HG03520 (cell line): ENCODE data around the gene ABHD8.

ENCODE experiments used
- ATAC-seq: cut with Tn5 transposase; IDR thresholded peaks from one replicate; pipeline ENCODE4 v1.9.1; 2021; ENCODE audit warnings: mild to moderate bottlenecking, moderate library complexity; ENCODE audit not compliant: unreplicated experiment

Gene ABHD8

DNA sequence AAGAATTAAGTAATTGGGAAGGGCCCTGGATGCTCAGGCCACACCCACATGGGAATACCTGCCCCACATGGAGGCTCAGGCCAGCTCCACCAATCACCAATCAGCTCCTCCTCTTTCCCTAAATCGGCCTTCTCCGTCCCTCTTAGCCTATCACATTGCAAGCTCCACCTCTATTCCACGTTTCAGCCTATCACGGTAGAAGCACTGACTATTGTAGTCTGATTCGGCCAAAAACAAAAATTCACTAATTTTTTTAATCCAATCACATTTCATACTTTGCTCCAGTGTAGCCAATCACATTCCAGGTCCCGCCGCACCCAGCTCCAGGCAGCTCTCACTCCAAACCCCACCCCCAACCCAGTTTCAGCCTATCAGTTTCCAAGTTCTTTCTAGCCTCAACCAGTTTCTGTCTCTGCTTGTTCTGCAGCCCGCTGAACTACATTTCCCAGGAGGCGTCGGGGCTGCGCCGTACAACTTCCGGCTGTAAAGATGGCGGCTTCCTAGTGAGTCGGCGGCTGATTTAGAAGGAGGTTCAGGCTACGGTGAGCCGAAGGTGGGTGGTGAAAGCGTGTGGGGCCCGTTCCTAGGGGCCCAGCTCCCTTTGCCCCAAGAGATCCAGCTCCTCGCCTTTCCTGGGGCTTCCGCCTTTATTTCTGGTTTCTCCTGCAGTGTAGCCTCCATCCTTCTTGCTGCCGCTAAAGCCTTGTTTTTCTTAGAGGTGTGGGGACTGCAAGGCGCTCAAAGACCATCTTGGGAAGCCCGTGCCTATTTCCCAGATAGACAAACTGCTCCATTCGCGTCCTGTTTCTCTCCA is 36.0 kb downstream of the ABHD8 start, which contains the start of gene BABAM1:
Gene BABAM1, plus strand, starts transcription at position 469 of the 814 bp plus-strand sequence. CDS start 1,364 bp downstream, outside the sequence.
- ATAC-seq = peak; percentile 84

DNA sequence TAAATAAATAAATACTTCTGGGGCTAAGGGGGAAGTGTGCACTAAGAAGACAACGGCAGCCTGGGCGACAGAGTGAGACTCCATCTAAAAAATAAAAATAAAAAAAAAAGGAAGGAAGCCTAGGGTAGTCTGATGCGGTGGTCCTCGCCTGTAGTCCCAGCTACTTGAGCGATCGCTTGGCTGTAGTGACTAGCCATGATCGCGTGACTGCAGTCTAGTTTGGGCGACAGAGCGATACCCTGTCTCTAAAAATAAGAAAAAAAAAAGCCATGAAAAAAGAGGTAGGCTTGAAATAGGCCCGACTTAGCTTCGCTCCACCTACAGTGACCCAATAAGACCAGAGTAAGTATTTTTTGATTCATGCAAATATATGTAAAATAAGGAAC is 36.6 kb downstream of the ABHD8 start:
- ATAC-seq = peak; percentile 21

DNA sequence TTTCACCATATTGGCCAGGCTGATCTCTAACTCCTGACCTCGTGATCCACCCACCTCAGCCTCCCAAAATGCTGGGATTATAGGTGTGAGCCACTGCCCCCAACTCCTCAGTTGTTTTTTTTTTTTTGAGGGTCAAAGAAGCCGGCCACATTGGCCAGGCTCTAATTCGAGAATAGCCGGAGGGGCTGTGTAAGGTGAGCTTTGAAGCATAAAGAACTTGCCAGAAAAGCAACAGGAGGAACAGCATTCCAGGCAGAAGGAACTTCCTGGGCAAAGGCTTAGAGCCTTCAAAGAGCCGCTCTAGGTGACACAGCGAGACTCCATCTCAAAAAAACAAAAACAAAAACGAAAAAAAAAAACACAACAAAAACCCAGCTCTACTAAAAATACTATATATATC is 37.2 kb downstream of the ABHD8 start:
- ATAC-seq = no peak

DNA sequence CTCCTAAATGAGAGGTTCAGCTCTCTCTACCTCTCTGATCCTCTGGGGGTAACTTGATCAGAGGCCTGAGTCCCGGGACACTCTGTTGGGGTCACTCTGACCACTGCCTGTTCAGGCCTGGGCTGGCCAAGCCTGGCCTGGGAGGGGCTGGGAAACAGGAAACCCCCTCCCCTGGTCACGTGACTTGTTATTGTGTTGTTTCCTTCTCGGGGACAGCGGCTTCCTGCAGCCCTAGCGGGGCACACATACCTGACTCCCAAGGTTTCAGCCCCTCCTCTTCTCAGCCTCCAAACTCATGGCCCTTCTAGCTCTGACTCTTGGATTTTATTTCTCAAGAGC is 38.6 kb downstream of the ABHD8 start, which contains the start of gene USHBP1:
Gene USHBP1, minus strand, starts transcription at position 105 of the 339 bp plus-strand sequence. CDS start 446 bp downstream, outside the sequence.
- no peak for ATAC-seq

DNA sequence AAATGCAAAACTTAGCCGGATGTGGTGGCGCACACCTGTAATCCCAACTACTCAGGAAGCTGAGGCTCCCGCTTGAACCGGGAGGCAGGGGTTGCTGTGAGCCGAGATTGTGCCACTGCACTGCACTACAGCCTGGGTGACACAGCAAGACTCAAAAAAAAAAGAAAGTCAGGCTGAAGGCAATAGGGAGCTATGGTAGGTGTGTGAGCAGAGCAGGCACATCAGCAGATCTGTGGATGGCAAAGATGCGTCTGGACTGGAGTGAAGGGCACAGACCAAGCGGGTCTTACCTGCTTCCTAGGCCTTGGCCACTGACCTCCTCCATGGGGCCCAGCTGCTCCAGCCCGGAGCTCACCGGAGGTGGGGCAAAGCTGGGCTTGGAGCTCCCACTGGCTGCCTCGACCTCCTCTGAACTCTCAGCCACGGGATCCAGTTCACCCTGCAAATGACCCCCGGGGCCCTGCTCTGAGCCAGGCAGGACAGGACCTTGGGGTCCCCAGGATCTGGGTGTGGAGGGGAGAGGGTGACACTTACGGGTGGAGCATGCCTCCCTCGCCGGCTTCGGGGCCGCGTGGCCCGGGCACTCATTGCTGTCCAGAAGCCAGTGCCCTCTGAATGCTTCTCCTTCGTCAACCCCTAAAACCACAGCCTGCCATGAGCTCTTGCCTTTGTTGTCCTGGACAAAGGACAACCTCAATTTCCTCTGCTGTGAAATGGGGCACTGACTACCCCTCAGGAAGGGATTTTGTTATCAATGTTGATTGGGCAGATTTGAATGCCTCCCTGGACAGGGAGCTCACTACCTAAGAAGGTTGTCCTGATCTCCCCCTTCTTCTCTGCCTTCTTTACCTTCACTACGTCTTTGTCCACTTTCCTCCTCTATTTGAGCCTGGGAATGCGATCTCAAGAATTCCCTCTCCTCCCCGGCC is 39.2 kb downstream of the ABHD8 start:
- no peak for ATAC-seq

DNA sequence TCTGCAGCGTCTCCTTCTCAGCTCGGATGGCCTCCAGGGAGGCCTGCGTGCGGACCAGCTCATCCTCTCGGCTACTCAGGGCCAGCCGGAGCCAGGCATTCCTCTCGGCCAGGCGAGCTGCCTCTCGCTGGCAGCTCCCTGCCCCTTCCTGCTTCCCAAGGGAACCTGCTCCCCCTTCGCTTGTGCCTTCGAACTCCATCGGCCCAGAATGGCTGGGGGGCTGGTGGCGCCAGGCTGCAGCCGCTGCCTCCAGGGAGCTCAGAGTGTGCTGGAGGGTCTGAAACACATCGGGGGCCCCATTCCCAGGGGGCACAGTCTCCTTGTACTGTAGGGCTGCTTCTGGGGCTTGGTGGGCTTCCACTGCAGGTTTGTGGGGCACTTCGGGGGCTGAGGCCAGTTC is 40.7 kb downstream of the ABHD8 start:
- no peak for ATAC-seq

DNA sequence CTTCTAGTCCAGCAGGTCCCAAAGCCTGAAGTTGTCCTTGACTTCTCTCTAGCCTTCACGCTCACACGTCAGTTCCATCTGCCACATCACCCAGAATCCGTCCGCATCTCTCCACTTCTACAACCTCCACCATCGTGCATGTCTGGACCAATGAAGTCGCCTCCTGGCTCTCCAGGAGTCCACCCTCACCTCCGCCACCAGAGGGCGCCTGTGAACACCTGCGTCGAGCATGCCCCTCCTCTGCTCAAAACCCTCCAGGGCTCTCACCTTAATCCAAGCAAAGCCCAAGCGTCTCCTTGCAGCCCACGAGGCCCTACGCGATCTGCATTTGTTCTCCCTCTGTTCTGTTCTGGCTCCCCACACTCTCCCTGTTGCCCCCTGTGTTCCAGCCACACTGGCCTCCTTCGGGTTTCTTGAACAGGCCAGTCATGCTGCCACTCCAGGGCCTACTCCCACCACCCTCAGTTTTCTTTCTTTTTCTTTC is 42.3 kb downstream of the ABHD8 start:
- peak; percentile 71 for ATAC-seq

DNA sequence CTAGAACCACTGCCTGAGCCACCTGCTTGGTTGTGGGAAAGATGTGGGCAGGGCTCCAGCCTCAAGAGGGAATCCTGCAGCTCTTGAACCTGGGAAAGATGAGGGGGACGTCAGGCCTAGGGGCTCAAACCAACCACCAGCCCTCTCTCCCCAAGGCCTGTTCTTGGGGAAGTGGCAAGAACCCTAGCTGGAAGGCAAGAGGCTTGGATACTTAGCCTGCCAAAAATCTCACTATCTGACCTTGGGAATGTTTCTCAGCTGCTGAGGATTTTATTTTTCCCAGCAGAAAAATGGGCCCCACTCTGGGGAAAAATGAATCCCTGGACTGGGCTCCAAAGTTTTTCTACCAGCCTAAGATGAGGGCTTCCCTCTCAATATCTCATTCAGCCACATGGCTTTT is 43.3 kb downstream of the ABHD8 start:
- no peak for ATAC-seq

DNA sequence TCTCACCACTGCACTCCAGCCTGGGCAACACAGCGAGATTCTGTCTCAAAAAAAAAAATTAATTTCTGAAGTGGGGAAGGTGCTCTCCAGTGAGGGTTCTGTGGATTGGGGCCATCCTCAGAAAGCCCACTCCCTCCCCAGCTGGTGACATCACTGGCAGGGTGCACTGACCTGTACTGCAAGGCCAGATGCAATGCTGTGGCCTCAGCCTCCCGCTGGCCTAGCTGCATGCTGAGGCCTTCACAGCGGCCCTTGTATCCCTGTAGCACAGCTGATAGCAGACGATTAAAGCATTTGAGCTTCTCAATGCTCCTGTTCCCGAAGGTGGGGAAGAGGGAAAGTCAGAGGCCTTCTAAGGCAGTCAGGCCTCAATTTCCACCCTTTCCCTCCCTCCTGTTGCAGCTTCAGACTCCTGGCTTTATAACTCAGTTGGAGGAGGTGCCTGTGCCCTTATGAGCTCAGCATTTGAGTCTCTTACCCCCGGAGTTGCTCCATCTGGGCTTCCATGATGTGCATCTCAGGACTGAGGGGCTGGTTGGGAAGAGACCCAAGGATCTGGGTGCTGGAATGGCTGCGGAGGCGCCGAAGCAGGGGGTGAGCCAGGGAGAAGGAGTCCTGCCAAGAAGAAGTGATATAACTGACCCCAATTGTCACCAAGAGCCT is 44.0 kb downstream of the ABHD8 start:
- no peak for ATAC-seq

DNA sequence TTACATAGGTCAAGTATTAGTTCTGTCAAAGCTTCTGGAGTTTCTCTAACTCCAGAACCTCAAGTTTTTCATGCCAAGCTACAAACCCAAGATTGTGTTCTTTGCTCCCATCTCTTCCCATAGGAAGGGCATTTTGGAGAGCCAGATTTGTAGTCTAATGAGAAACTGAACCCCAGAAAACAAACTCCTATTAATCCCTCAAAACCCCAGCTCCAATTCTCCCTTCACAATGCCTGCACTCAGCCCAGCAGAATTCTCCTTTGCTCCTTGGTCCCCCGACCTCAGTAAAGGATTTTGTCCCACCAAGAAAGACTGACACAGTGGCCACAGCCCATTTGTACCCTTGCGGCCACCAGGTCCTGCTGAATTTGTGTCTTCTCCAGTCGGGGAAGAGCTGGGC is 47.1 kb downstream of the ABHD8 start:
- no peak for ATAC-seq

DNA sequence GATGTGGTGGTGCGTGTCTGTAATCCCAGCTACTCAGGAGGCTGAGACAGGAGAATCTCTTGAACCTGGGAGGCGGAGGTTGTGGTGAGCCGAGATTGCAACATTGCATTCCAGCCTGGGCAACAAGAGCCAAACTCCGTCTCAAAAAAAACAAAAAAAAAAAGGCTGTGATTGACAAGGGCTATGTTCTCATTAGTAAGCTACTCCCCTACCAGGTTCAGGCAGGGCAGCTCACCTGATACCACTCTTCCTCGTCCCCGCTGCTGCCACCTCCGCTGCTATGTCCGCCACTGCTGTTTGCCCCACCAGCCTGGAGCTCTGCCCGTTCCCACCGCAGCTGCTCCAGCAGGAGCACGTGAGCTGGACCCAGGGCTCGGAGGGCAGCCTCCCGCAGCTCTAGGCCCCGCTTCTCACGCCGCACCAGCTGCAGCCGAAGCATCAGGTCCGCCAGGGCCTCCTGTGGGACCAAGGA is 48.0 kb downstream of the ABHD8 start:
- no peak for ATAC-seq

DNA sequence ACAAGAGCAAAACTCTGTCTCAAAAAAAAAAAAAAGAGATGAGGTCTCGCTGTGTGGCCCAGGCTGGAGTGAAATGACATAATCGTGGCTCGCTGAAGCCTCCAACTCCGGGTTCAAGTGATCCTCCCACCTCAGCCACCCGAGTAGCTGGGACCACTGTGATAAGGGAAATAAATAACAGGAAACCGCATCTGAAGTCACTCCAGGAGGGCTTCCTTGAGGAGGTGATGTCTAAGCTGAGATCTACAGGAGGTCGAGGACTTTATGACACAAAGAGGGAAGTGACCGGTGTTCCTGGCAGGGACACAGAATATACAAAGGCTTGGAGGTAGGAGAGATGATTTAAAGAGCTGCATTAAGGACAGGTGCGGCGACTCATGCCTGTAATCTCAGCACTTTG is 48.6 kb downstream of the ABHD8 start:
- no peak for ATAC-seq

DNA sequence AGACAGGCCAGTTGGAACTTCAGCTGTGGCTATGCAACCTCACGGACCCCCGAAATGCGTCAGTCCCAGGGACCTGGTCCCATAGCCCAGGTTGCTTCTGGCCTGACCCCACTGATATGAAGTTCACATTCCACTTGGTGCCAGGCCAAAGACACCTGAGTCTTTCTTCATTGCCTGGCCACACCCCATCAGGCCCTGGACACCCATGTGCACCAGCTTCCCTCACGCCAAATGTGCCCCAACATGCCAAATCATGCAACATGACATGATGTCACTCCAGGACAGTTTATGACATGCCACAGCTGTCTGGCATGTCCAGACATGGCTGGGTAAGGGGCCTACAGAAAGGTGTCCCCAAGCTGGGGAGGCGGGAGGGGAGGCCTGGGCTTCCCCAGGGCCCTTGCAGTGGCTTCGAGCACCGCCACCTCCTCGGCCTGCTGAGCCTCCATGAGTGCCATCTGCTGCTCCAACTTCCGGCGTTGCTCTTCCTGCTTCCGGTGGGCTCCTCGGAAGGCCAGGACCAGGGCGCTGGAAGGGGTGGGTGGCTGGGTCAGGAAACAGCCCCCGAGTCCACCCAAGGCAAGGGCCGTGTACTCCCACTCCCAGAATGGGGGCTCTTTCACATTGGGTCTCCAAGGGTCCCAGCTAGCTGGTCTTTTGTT is 53.2 kb downstream of the ABHD8 start:
- ATAC-seq = no peak

DNA sequence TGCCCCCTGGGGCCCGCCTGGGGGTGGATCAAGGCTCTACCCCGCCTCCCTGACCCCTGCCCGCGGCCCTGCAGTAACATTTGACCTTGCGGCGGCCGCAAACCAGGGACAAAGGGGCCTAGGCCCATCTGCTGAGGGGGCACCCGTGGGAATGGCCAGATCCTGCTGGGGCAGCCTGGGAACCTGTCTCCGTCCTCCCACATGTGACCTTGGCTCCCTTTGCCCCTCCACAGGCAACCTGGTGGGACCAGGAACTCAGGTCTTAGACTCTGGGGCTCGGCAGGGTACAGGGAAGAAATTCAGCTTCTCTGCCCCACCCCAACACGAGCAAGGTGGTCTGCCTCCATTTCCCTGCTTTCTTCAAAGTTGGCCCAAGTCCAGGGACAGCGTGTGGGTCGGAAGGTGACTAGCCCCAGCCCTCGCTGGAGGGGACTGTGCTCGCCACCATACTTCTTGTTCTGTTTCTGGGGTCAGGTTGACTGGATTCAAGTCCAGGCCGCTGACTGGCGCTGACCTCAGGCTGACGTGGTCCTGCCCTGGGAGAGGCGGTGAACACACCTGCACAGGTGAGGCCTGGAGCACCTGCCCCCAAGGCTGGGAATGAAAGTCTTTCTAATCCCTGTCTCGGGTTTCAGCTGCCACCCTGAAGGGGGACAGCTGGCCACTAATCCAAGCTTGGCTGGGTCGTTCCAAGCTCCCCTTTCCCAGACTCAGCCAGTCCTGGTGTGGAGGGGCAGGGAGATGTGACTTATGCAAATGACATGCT is 55.0 kb downstream of the ABHD8 start:
- ATAC-seq = no peak

DNA sequence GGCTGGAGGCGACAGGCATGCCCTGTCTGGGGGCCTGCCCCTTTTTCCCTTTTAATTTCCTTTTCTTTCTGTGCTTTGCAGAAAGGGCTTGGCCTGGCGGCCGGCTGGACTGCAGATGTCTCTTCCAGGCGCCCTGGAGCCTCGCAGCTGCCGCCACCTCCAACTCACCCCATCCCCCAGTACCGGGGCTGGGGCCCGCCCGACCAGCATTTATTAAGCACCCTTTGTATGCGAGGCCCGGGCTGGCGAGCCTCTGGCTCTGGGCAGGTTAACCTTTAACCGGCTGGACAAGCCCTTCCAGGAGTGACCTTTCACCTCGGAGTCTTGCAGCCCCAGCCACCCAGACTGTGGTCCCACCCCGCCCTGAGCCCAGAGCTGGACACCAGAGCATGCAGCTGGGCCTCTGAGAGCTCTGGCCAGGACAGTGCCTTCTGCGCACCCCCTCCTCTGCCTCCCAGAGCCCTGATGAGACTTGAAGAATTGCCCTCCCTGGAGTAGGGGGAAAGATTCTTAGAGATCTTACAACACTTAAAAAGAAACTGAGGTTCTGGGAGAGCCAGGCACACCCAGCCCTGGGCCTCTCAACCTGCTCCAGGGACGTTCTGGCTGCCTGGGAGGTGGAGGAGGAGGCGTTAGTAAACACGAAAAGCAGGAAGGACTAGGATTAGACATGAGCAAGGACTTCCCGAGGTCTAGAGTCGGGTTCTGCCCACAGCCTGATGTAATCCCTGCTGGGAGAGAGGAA is 56.4 kb downstream of the ABHD8 start:
- no peak for ATAC-seq

DNA sequence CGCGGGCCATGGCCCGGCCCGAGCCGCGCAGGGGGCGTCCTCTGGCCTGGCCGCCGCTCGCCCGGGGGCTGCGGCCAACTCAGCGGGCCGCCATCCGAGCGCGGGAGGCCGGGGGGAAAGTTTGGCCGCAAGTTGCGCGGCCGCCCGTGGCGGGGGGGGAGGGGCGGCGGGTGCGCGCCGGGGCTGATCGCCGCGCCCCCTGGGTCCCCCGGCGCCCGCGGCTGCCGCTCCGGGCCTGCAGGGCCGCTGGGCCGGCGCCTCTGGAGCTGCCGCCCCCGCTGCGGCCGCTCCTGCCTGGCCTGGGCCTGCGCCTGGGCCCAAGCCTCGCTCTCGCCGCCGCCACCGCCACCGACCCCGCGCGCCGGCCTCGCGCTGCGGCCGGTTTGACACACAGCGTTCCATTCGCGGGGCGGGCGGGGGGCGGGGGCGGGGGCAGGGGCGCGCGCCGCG is 57.7 kb downstream of the ABHD8 start, which contains the start of gene NR2F6:
Gene NR2F6, minus strand, starts transcription at position 385 of the 450 bp plus-strand sequence. CDS start 699 bp downstream, outside the sequence.
- no peak for ATAC-seq

DNA sequence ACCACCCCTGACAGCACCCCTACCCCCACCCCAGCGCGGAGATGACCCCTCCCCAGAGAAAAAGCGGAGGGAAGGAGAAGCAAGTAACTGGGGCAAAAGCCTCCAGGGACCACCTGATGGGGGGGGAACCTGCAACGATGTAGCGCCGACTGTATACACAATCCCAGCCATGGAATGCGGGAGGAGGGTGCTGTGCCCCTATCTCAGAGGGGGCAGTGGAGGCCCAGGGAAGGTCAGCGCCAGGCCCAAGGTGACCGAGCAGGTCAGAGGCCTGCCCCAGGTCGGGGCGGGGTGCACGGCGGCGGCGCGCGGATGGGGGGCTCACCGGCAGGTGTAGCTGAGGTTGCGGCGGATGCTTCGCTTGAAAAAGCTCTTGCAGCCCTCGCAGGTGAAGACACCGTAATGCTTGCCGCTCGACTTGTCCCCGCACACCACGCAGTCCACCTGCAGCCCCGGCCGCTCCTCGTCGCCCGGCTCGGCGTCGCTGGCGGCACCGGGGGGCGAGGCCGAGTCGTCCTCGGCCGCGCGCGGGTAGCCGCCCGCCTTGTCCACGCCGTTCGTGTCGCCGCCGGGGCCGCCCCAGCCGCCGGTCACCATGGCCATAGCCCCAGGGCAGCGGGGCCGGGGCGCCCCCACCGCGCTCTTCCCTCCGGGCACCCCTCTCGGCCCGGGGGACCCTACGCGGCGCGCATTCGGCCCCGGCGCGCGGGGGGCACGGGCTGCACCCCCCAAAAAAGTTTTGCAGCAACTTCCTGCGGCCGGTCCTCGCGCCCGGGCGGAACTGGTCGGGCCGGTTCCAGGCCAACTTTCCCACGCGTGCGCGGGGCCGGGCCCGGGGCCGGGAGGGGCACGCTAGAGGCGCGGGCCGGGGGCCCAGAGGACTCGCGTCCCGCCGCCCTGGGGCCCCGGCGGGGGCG is 58.3 kb downstream of the ABHD8 start:
- ATAC-seq = peak; percentile 22
